NCI-H446 treated with DMSO at 0.1 percent for 48 hours (cell line): ENCODE measurements around the gene TRAF3.

Source experiments
- DNase-seq: peaks from one replicate; lab custom pipeline; 2025; lab: John Stamatoyannopoulos, UW

The TRAF3 gene, protein sequence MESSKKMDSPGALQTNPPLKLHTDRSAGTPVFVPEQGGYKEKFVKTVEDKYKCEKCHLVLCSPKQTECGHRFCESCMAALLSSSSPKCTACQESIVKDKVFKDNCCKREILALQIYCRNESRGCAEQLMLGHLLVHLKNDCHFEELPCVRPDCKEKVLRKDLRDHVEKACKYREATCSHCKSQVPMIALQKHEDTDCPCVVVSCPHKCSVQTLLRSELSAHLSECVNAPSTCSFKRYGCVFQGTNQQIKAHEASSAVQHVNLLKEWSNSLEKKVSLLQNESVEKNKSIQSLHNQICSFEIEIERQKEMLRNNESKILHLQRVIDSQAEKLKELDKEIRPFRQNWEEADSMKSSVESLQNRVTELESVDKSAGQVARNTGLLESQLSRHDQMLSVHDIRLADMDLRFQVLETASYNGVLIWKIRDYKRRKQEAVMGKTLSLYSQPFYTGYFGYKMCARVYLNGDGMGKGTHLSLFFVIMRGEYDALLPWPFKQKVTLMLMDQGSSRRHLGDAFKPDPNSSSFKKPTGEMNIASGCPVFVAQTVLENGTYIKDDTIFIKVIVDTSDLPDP

DNA sequence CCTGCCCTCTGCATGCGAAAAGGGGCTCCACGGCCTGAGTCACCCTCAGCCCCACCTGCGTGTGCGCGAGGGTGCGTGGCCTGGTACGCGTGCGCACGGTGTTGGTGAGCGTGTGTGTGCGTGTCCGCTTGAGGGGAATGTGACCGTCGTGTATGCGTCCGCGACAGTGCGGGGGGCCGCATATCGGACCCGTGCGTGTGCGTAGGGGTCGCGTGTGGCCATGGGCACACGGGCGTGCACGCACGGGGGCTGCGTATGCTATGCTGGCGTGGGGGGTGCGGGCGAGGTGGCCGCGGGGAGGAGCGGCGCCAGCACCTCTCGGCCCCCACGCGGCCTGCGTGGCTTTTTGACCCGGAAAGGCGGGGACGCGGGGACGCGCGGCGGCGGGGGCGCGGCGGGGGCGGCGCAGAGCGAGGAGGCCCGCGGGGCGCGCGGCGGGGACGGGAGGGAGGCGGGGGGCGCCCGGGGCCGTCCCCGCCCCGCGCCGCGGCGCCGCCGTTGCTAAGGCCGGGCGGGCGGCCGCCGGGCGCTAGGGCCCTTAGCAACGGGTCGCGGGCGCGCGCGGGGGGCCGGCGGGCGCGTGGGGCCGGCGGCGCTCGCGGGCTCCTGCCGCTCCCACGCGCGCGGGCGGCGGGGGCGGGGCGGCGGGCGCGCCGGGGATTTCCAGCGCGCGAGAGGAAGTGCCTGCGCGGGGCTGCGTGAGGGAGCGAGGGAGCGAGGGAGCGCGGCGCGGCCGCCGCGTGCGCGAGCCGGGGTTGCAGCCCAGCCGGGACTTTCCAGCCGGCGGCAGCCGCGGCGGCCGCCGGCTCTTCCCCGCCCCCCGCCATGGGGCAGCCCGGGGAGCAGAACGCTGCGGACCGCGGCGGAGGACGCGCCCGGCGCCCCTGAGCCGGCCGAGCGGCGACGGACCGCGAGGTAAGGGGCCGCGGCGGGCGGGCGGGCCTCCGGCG lies at the start of gene TRAF3:
TRAF3 (plus strand) TSS at position 689 of the 950 bp plus-strand sequence. CDS start 92,753 bp downstream, outside the sequence.
- no peak for DNase-seq

DNA sequence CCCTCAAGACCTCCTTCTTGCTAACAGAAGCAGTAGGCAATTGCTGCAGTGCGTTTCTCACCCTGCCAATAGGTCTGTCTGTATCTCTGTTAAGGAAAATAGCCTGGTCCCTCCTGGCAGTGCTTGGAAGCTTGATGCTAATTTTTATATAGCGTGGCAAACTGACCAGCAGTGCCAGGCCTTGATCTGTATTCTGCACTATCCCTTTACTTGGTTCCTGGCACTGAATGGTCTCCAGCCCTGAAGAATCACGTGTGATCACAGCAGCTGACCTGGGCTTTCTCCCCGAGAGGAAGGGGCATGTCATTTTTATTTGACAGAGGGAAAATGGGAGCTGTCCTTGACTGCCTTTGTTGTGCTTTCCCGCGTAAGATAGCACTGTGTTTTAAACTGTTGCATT lies 48.7 kb upstream of the TRAF3 start:
- DNase-seq, result no peak

DNA sequence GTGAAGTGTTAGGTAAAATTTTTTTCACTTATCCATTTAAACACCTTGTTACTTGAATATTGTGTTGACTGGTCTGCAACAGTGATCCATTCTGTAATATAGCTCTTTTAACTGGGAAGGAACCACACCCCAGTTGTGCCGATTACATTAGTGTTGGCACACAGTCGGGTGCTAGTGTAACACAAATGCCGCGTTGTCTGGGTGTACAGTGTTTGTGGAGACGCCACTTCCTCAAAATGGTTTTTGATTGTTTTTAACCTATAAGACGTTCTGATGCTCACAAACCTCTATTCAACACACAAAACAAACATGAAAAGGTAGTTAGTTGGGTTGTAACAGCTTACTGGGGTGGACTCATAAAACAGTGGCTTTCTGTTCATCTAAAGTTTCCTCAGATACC lies 48.0 kb upstream of the TRAF3 start:
- DNase-seq, result no peak

DNA sequence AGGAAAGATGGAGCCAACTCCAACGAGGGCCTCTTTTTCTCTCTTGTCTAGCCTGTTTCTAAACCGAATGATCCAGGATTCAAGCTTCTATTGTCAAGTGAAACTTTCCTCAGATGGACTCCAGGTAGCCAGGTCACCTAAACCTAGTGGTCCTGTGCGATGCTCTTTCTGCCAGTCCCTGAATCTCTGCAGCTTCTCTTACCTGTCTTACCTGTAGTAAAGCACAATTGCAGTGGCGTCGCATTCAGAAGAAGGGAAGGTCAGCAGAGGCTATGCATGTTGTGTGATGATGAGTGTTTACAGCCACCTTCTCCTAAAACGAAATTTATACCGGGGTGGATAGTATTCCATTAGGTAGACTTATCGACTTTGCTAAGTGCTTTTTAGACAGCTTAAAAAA lies 47.4 kb upstream of the TRAF3 start:
- DNase-seq, result no peak

DNA sequence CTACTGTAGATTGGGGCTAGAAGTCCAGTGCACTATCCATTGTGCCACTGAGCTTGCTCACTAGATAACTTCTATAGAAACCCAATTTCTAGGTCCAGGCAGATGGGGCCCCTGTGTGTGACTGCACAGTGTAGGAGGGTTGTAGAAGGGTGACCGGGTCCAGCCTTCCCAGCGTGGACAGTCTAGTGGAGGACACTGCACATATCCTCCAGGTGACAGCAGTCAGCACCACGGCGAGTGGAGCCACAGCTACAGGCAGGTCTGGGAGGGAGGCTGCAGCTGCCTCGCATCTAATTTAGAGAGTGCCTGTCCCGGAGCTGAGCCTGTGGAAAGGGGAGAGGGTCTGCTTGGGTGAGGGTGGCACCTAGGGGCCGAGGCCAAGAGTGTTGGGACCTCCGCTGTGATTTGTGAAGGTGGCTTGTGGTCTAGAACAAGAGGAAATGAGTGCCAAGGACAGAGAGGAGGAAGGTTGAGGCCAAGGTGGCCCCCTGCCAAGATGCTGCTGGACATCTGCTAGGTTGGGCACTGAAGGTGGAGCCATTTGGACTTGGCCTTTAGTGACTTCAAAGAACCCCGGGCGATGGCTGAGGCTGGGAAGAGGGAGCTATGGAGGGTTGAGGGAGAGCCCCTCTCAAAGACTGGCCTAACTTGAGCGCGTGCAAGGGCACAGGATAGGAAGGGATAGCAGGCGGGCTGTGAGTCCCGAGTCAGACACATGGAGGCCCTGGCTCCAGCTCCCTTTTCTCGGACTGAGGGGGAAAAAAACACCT lies 46.0 kb upstream of the TRAF3 start:
- DNase-seq, result no peak

DNA sequence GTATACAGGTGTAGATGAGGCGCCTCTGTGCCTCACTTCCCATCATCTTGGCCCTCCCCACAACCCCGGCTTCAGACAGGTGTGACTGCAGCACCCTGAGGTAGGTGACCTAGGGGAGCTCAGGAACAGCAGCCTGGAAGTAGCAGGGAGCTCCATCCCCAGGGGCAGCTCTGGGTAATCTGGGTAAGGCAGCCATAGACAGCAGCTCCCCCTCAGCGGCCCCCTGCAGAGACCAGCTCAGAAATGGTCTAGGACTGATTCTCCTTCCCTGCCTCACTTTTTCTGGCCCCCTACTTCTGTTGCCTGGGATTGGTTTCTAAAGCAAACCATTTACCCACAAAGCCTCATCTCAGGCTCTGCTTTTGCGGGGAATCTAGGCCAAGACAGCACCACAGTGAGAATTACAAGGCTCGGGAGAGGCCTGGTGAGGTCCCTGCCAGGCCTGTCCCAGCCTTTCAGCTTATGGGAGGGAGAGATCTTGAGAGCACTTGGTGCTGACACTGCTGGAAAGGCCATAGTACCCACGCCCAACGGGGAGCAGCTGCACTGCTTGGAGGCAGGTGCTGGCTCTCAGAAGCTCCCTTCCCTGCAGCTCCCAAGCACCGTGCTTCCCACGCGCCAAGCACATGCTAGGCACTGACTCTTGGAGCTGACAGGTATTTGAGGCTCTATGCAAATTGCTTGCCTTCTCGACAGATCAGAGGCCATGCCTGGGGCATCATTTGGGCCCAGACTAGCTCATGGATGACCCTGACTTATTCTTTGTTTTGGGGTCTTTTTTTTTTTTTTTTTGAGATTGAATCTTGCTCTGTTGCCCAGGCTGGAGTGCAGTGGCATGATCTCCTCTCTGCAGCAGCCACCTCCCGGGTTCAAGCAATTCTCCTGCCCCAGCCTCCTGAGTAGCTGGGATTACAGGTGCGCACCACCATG lies 45.1 kb upstream of the TRAF3 start:
- DNase-seq, result no peak

DNA sequence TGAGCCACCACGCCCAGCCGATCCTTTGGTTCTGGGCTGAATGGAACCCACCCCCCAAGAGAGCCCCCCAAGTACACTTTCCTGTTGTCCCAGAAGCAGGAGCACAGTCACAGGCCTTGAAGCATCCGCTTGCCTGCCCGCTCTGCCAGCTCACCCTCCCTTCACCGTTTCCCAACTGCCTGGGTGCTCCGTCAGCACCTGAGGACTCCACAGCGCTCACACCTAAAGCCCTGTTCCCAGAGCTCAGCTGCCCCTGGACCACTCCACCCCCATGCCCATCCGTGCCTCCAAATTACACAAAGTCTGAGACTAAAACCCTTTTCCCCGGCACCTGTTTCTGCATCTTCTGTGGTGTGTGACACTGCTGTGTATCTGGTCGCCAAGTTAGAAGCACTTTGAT lies 44.3 kb upstream of the TRAF3 start:
- DNase-seq, result no peak

DNA sequence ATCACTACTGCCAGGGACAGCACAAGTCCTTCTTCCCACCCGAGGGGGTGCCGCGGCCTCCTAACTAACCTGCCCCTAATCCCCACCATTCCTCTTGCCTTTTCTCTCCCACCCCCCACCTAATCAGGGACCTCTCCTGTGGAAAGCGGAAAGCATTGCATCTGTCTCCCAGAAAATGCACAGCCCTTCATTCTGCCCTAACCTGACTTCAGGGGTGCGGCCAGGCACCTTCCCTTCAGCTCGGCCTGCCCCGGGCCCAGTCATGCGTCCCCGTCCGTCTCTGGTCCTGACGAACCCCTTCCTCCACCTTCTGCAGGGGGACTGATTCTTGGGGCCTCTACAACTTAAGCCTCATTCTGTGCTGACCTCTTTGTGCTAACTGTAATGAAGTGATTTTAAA lies 43.9 kb upstream of the TRAF3 start:
- DNase-seq, result no peak

DNA sequence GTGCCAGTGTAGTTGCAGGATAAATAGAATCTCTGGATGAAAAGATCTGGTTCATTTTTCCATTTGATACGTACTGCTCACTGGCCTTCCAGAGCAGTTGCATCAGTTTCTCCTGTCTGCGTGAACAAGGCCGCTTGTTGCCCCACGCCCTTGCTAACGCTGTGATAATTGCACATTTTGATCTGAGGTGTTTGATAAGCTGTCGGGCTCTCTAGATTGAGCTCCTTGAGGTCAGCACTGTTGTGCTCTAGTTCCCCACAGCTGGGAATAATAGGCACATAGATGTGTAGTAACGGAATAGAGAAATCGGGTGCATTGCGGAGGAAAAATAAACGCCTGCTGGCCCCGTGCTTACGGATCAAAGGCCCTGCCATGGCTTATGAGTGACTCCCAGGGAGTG lies 42.8 kb upstream of the TRAF3 start:
- DNase-seq, result no peak

DNA sequence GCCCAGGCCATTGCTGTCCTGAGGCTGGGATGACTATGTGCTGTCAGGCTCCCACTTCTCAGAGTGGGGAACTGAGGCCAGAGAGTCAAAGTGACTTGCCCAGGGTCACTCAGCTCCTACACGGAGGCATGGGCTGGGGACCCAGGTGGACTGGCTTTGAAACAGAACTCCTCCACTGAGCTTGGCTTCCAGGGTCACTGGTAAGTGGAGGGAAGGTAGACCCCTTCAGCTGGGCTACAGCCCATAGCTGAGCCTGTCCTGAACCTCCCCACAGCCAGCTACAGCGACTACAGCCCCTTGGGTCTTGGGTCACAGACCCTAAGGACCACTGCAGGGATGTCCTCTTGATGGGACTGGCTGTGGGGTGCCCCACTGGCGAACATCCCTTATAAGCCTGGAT lies 40.3 kb upstream of the TRAF3 start:
- DNase-seq, result no peak

DNA sequence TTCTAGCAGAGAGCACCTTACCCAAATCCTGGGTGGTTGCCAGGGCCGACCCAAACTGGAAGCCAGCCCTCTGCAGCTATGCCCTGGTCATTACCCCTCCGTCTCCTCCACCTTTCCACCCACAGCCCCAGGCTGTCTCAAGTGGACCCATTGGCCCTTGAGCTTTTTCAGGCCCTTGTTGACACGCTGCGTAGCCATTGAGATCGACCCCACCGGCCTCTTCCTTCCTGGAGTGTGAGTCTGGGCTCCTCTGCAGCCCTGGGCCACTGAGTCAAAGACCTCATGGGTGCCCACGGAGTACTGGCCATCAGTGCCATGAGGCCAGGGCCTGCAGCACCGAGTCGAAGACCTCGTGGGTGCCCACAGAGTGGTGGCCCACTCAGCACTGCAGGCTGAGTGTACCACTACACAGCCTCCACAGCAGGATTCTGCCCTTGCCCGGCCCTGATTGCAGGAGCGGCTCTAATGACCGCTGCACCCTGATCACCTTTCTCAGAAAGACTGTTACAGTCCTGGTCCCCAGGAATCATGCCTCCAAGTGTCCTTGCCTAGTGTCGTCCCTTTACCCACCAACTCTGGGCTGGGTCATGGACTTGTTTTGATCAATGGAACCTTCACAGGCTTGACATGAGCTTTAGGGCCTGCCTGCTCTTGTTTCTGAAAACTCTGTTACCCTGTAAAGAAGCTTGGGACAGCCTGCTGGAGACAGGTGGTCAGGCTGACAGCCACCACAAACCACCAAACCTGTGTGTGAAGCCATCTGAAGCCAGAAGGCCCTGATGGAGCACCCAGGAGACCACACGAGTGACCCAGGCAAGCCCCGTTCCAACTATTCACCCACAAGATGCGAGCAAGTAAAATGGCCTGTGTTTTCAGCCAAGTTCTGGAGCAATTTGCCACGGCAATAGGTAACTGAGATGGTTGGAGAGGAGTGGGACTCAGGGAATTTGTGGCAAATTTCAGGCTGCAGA lies 39.6 kb upstream of the TRAF3 start:
- no peak for DNase-seq

DNA sequence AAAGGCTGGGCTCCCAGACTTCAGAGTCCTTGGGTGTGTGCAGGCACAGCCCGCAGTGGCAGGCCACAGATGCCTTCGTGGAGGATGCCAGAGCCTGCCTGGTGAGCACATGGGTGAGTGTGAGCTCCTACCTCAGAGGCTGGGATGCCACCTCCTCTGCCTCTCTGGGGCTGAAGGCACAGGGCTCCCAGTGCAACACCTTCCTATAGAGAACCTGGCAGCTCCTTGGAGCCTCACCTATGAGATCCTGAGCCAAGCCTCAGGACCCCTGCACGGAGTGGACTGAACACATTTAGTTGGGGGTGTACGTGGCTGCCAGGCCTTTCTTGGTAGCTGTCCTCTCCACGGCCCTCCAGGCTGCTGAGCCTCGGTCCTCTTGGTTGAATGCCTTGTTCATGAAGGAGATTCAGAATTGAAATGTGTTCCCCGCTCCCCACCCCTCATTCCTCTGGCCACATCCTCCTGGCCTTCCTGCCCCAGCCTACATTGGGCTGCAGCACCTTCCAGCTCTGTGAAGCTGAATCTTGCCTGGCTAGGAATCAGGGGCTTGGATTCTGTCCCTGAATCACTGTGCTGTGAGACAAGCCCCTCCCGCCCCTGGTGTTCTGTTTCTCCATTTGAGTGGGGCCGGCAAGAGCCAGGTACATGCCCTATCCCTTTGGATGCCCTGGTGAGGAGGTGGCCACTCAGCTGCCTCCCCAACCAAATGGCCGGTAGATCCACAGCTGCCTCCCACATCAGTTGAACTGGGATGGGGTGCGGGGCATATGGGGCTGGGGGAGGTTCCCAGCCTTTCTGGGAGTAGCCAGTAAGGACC lies 38.7 kb upstream of the TRAF3 start:
- DNase-seq, result no peak

DNA sequence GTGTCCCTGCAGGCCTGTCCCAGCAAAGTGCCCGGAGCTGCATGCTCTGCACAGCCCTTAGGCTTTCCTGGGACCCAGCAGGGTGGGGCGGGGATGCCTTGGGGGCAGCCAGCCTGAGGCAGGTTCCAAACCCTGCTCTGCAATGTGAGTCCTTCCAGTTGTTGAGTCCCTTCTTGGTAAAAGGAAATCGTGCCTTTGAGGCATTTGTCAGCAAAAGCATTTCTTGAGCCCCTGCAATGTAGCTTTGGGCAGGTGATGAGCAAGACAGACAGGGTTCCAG lies 38.1 kb upstream of the TRAF3 start:
- no peak for DNase-seq

DNA sequence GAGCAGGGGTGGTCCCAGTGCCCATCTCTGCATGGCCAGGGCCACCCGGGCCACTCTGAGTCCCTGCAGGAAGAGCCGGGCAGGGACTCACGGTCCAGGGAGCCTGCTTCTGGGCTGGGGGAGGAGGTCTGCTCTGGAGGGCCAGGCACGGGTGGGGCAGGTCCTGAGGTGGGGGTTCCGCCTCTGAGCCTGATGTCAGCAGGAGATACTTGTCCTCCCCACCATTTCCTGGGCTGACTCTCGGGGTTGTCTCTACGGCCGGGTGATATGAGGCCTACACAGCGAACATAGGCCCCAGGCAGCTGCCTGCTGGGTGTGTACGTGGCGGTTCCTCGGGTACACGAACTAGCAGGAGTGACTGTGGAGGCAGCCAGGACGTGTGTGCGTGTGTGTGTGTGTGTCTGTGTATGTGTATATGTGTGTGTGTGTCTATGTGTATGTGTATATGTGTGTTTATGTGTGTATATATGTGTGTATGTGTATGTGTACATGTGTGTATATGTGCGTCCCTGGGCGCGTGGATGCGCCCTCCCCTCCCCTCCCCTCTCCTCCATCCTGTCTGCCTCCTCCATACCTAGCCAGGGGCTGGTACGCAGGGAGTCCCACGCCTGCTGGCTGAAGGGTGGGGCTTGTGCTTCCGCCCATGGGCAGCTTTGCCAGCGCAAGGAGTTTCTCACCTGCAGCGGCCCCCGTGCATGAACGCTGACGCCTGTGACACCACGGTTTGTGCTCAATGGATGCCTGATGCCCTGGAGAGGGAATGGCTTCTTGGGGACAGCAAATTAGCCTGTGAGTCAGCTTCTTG lies 30.4 kb upstream of the TRAF3 start:
- no peak for DNase-seq

DNA sequence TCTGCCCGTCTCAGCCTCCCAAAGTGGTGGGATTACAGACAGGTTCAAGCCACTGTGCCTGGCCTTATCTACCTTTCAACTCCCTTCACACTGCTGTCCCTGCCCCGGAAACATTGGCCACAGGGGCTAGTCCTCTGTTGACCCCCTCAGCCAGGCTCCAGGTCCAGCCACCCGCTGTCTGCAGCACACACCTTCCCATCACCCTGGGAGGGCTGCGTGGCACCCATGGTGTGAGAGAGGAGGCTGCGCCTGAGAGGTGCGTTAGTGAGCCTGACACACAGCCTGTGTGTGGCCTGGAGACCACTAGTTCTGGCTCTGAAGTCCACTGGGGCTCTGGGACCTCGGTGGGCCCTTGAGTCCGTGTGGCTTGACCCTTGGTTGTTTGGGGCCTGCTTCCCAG lies 28.4 kb upstream of the TRAF3 start:
- no peak for DNase-seq

DNA sequence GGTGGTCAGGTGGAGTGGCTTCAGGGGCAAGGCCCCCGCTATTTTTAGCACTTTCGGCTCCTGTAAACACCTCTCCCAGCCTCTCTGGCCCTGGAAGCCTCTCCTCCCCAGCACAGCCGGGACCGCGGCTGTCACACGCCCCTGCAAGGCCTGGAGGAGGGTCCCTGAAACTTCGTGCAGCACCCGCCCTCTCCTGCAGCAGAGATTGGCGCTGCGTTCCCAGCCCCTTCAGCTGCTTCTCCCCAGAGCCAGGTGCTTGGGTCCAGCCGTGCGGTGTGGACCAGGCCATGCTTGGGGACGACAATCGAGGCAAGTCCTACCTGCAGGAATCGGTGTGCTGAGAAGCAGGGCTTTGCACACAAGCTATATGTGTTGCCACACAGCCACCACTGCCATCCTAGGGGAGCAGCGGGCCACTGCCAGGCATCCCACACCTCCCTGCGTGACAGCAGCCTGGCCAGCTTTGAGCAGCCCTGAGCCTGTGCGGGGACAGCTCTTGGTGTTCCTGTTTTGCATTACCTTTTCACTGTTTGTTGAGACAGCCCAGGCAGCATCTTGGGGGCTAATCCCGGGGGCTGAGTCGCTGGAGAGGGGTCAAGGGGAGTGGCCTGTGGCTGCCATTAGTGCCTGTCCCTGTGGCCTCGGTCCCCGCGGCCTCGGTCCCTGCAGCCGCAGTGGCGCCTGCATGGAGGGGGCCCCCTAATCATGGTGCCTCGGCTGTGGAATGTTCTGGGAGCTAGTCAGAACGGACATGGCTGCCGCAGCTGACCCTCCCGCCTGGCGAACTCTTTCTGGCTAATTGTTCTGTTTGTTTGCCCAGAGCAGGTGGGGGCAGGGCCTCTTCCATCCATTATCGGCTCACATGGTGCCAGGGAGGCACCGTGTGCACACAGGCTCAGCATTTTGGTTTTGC lies 27.6 kb upstream of the TRAF3 start:
- DNase-seq, result no peak

DNA sequence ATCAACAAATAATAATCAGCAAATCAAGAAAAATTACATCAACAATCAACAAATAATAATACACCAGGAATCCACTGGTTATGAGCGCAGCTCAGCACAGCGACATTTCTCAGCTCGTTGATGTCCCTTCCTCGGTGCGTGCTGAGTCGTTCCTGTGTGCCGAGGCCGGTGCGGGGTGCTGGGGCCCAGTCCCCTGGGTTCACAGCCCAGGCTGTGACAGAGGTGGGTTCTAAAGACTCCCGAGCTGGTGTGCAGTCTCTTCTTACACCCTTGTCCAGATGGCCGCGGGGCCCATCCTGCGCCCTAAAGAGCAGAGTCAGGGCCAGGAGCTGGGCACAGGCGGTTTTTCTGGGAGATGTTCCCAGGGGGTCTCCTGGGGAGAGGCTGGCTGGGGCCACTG lies 26.9 kb upstream of the TRAF3 start:
- no peak for DNase-seq
